KMS-11 (cell line): ENCODE measurements around the gene REXO2.

Experiments
- H2AFZ ChIP-seq: fragments of 200-600 bp; sonication (generic); 2 replicates; pipeline ENCODE4 v1.6.1; 2016; ENCODE audit warnings: antibody characterized with exemption, mixed run types, low read depth
- H3K27ac ChIP-seq: fragments of 200-600 bp; sonication (generic); 2 replicates; pipeline ENCODE4 v1.6.1; 2016; ENCODE audit warnings: mild to moderate bottlenecking, mixed run types
- H3K27me3 ChIP-seq: fragments of 200-600 bp; sonication (generic); 2 replicates; pipeline ENCODE4 v1.6.1; 2017; ENCODE audit warnings: mild to moderate bottlenecking, low read depth, mixed run types, moderate library complexity; ENCODE audit not compliant: insufficient read depth
- H3K36me3 ChIP-seq: fragments of 200-600 bp; sonication (generic); 2 replicates; pipeline ENCODE4 v1.6.1; 2017; ENCODE audit warnings: mild to moderate bottlenecking, mixed run types; ENCODE audit not compliant: insufficient read depth
- H3K4me1 ChIP-seq: fragments of 200-600 bp; sonication (generic); 2 replicates; pipeline ENCODE4 v1.6.1; 2016; ENCODE audit warnings: mild to moderate bottlenecking, low read depth, mixed run types; ENCODE audit not compliant: poor library complexity, severe bottlenecking
- H3K4me2 ChIP-seq: fragments of 200-600 bp; sonication (generic); 2 replicates; pipeline ENCODE4 v1.7.0; 2016; ENCODE audit warnings: mild to moderate bottlenecking, mixed run types
- H3K4me3 ChIP-seq: fragments of 200-600 bp; sonication (generic); IDR thresholded peaks from 2 replicates; pipeline ENCODE4 v1.6.1; 2017; ENCODE audit warnings: low read depth, low read length, mixed read lengths; ENCODE audit not compliant: insufficient read depth
- H3K79me2 ChIP-seq: fragments of 200-600 bp; sonication (generic); 2 replicates; pipeline ENCODE4 v1.6.1; 2016; ENCODE audit warnings: low read depth, mixed run types; ENCODE audit not compliant: insufficient read depth
- H3K9ac ChIP-seq: fragments of 200-600 bp; sonication (generic); 2 replicates; pipeline ENCODE4 v1.6.1; 2016; ENCODE audit warnings: mild to moderate bottlenecking, mixed run types
- H4K20me1 ChIP-seq: fragments of 200-600 bp; sonication (generic); 2 replicates; pipeline ENCODE4 v1.6.1; 2016; ENCODE audit warnings: mild to moderate bottlenecking, mixed run types; ENCODE audit not compliant: insufficient read depth
- CTCF ChIP-seq: fragments of 200-600 bp; sonication (generic); conservative IDR thresholded peaks from 2 replicates; pipeline ENCODE4 v1.6.1; 2017; ENCODE audit warnings: low read depth, mild to moderate bottlenecking, antibody characterized with exemption, low read length, moderate library complexity, mixed read lengths

The REXO2 gene

GRCh38 chr11:114400915-114401223 lies 38.4 kb upstream of the REXO2 start:
- H3K4me2 ChIP-seq = peak overlapping the region; percentile 91
- H4K20me1 ChIP-seq = no peaks in the 10 kb centered on the region
- H3K4me3 ChIP-seq = no peak overlapping the region
- H3K27ac ChIP-seq = peak overlapping the region; percentile 93
- peaks cover 39% of the 10 kb centered on the region for H3K79me2 ChIP-seq
- no peaks in the 10 kb centered on the region for H3K27me3 ChIP-seq
- peak overlapping the region; percentile 95 for H3K9ac ChIP-seq
- H3K36me3 ChIP-seq = no peaks in the 10 kb centered on the region
- H2AFZ ChIP-seq = peak overlapping the region; percentile 48
- peaks cover 15% of the 10 kb centered on the region for H3K4me1 ChIP-seq
- no peak for TF ChIP-seq CTCF

GRCh38 chr11:114401311-114401710 lies 38.0 kb upstream of the REXO2 start:
- Histone ChIP-seq H2AFZ (peak overlapping the region; percentile 48; the same call in 1 of the 2 replicates), H3K9ac (peak overlapping the region; percentile 95; the same call in 1 of the 2 replicates), H3K27me3 (no peaks in the 10 kb centered on the region), H3K27ac (peak overlapping the region; percentile 93), H3K4me2 (peak overlapping the region; percentile 91), H3K4me3 (no peak overlapping the region), H3K36me3 (no peaks in the 10 kb centered on the region), H4K20me1 (no peaks in the 10 kb centered on the region), H3K79me2 (peaks cover 39% of the 10 kb centered on the region), H3K4me1 (peaks cover 15% of the 10 kb centered on the region)
- no peak for TF ChIP-seq CTCF

- H2AFZ ChIP-seq = no peak overlapping the region
- no peaks in the 10 kb centered on the region for H4K20me1 ChIP-seq
- no peak overlapping the region for H3K9ac ChIP-seq
- H3K4me1 ChIP-seq = no peaks in the 10 kb centered on the region
- H3K4me2 ChIP-seq = no peak overlapping the region
- no peak overlapping the region for H3K4me3 ChIP-seq
- no peaks in the 10 kb centered on the region for H3K79me2 ChIP-seq
- no peak overlapping the region for H3K27ac ChIP-seq
- no peaks in the 10 kb centered on the region for H3K36me3 ChIP-seq
- no peak for TF ChIP-seq CTCF
- no peaks in the 10 kb centered on the region for H3K27me3 ChIP-seq
These were observed 26.3 kb upstream of the REXO2 start for GRCh38 chr11:114412946-114413345.

- no peak overlapping the region for H3K27ac ChIP-seq
- no peaks in the 10 kb centered on the region for H3K79me2 ChIP-seq
- H3K27me3 ChIP-seq = no peaks in the 10 kb centered on the region
- H3K36me3 ChIP-seq = no peaks in the 10 kb centered on the region
- TF ChIP-seq CTCF = no peak
- H2AFZ ChIP-seq = no peak overlapping the region
- H3K4me2 ChIP-seq = no peak overlapping the region
- H3K9ac ChIP-seq = no peak overlapping the region
- H3K4me1 ChIP-seq = no peaks in the 10 kb centered on the region
- H3K4me3 ChIP-seq = no peak overlapping the region
- H4K20me1 ChIP-seq = no peaks in the 10 kb centered on the region
These were observed 25.3 kb upstream of the REXO2 start for GRCh38 chr11:114413958-114414357.
